Renal pelvis (tissue), 4 donors: ENCODE data around the gene BCKDHA. TPM values are rescaled to one million over a fixed set of nuclear protein-coding genes. Genes with fewer than 3 reads are reported as not detected.
"Not testable (repeated sequence)": the region's sequence is repeated elsewhere in the genome, so short reads cannot be mapped to it uniquely, and the experiment has no call there.

Source experiments
- DNase-seq: peaks from one replicate; pipeline ENCODE4 v3.0.0-alpha.2; 2013
- polyA plus RNA-seq, 3 donors: library from polyadenylated mRNA; unstranded; fragments of 120-200 nt; gene quantifications; one replicate each; pipeline ENCODE4 v1.2.1, GENCODE V29; 2013; ENCODE audit not compliant: insufficient read length in 3 of 3

BCKDHA gene
- polyA plus RNA-seq, 3 donors: 50.1 to 59.1 (median 53.3) TPM

GRCh38 chr19:41442473-41443355 is 45.1 kb downstream of the BCKDHA start, which contains the start of gene ERICH4:
Gene ERICH4 (plus strand): TSS chr19:41443156. CDS start chr19:41443170, 14 bp downstream.
- DNase-seq: no peak

- DNase-seq: no peak
Observed at GRCh38 chr19:41443813-41444455, 46.3 kb downstream of the BCKDHA start.

GRCh38 chr19:41445575-41445974 is 48.0 kb downstream of the BCKDHA start:
- DNase-seq: no peak

- no peak for DNase-seq
Observed at GRCh38 chr19:41447732-41448332, 50.2 kb downstream of the BCKDHA start.

GRCh38 chr19:41449079-41449864 is 51.7 kb downstream of the BCKDHA start:
- DNase-seq: peak; percentile 68

GRCh38 chr19:41449865-41450178 is 52.2 kb downstream of the BCKDHA start:
- no peak for DNase-seq

GRCh38 chr19:41452584-41453275 is 55.1 kb downstream of the BCKDHA start:
- DNase-seq: no peak

- DNase-seq: no peak
Observed at GRCh38 chr19:41455936-41456335, 58.3 kb downstream of the BCKDHA start.

GRCh38 chr19:41456342-41456918 is 58.8 kb downstream of the BCKDHA start:
- DNase-seq: no peak

- no peak for DNase-seq
Observed at GRCh38 chr19:41457241-41457640, 59.6 kb downstream of the BCKDHA start.

GRCh38 chr19:41462497-41462896 is 64.9 kb downstream of the BCKDHA start:
- no peak for DNase-seq

GRCh38 chr19:41463257-41464256 is 65.9 kb downstream of the BCKDHA start:
- not testable (repeated sequence) for DNase-seq

Other genes starting within 250 kb of the BCKDHA start
- gene CYP2S1, start 204.6 kb upstream of the BCKDHA start, polyA plus RNA-seq: under 1 TPM; 0.36 to 0.62 (median 0.44) TPM
- gene AXL, start 178.6 kb upstream of the BCKDHA start, polyA plus RNA-seq: 10 to 100 TPM; 30.4 to 39.5 (median 30.7) TPM
- 100 to 1,000 TPM; 208 to 212 (median 210) TPM for gene HNRNPUL1, start 133.4 kb upstream of the BCKDHA start, polyA plus RNA-seq
- 10 to 100 TPM; 35.4 to 40.4 (median 35.6) TPM for gene CCDC97, start 87.6 kb upstream of the BCKDHA start, polyA plus RNA-seq
- 10 to 100 TPM; 28.9 to 33.1 (median 29.3) TPM for gene TGFB1, start 43.9 kb upstream of the BCKDHA start, polyA plus RNA-seq
- gene B9D2, start 33.7 kb upstream of the BCKDHA start, polyA plus RNA-seq: 10 to 100 TPM in 2 of 3 donors, 1 to 10 TPM in 1; 9.5 to 10.3 (median 10.3) TPM
- 10 to 100 TPM; 13.8 to 32.3 (median 25.3) TPM for gene TMEM91, start 21.3 kb upstream of the BCKDHA start, polyA plus RNA-seq
- gene EXOSC5, start 459 bp upstream of the BCKDHA start, polyA plus RNA-seq: 10 to 100 TPM; 18.0 to 21.0 (median 20.0) TPM
- gene B3GNT8, start 29.6 kb downstream of the BCKDHA start, polyA plus RNA-seq: 1 to 10 TPM; 3.7 to 5.1 (median 4.9) TPM
- gene DMAC2, start 42.1 kb downstream of the BCKDHA start, polyA plus RNA-seq: 10 to 100 TPM; 55.8 to 75.8 (median 64.4) TPM
- gene ERICH4, start 45.3 kb downstream of the BCKDHA start, polyA plus RNA-seq: 1 to 10 TPM; 4.3 to 7.5 (median 6.0) TPM
- 1 to 10 TPM; 1.5 to 2.4 (median 1.9) TPM for gene CEACAM21, start 178.3 kb downstream of the BCKDHA start, polyA plus RNA-seq
- gene CEACAM4, start 229.3 kb downstream of the BCKDHA start, polyA plus RNA-seq: under 1 TPM in 2 of 3 donors, not detected in 1; 0.13 to 0.18 TPM